K562 (cell line): ENCODE results near the gene KCNB1. TPM values are rescaled to one million over a fixed set of nuclear protein-coding genes. Genes with fewer than 3 reads are reported as not detected.
A peak's percentile ranks its signal among the peaks of the same experiment; 100 is the strongest.

Experiments
- ATAC-seq: fragments of 200-7000 bp; cut with Tn5 transposase; 3 replicates; pipeline ENCODE4 v1.9.1; 2020; ENCODE audit warnings: moderate library complexity
- BruUV-seq: library from RNA; stranded (reverse); fragments of 400-500 nt; replicated peaks from 2 replicates; lab custom pipeline; 2021; lab: Mats Ljungman, UMichigan
- CTCF ChIA-PET: fragments of 300-600 bp; formaldehyde crosslinking; extraction: SDS; loops from one replicate; lab custom pipeline; 2021; ENCODE audit warnings: low intra/inter-chr PET ratio; lab: Yijun Ruan, JAX
- POLR2A ChIA-PET: fragments of 300-600, 350-650 bp; sonication (Branson Sonifier 250); formaldehyde crosslinking; extraction: SDS; loops from one replicate; lab custom pipeline; 2021; ENCODE audit warnings: antibody characterized with exemption, inconsistent platforms; lab: Yijun Ruan, JAX
- DNase-seq, 4 experiments: peaks; one replicate each; pipeline versions ENCODE4 v3.0.0 to v3.0.0-alpha.2; 2011 to 2018; ENCODE audit warnings: low spot score in 3 of 4, mixed read lengths in 3 of 4; ENCODE audit errors: extremely low read depth in 1 of 4
- FAIRE-seq: peaks from 2 replicates; lab custom pipeline; 2011; peaks lifted over from hg19 to GRCh38; lab: Jason Lieb, UNC
- H2AFZ ChIP-seq: 2 replicates; pipeline ENCODE4 v1.6.0; 2011; ENCODE audit warnings: low read depth, low read length, control low read depth, inconsistent platforms
- H3K27ac ChIP-seq: fragments of 200-600 bp; 3 replicates; pipeline ENCODE4 v1.8.0; 2011; ENCODE audit warnings: low read depth, mild to moderate bottlenecking, control low read depth, inconsistent platforms, low read length, moderate library complexity, mixed read lengths; ENCODE audit errors: extremely low read depth
- H3K27me3 ChIP-seq, 2 experiments: fragments of 300-600 bp in 1 of 2; 2 replicates in 1 of 2; 3 replicates in 1 of 2; pipeline versions ENCODE4 v1.6.0 to v1.8.0; 2011; ENCODE audit warnings: inconsistent platforms in 2 of 2, low read length in 2 of 2, mild to moderate bottlenecking in 1 of 2, mixed read lengths in 1 of 2, moderate library complexity in 1 of 2; ENCODE audit not compliant: control insufficient read depth in 2 of 2, insufficient read depth in 2 of 2
- H3K36me3 ChIP-seq: fragments of 300-600 bp; 3 replicates; pipeline ENCODE4 v1.8.0; 2011; ENCODE audit warnings: mild to moderate bottlenecking, low read length, inconsistent platforms; ENCODE audit not compliant: control insufficient read depth, insufficient read depth
- H3K4me1 ChIP-seq, 2 experiments: fragments of 200-600 bp in 1 of 2; replicated peaks in 1 of 2; 2 replicates in 1 of 2; 3 replicates in 1 of 2; pipeline versions ENCODE4 v1.5.1 to v1.8.0; 2011; ENCODE audit warnings: inconsistent platforms in 2 of 2, low read length in 2 of 2, mild to moderate bottlenecking in 1 of 2, mixed read lengths in 1 of 2, moderate library complexity in 1 of 2; ENCODE audit not compliant: control insufficient read depth in 2 of 2, insufficient read depth in 2 of 2
- H3K4me2 ChIP-seq: 2 replicates; pipeline ENCODE4 v1.6.1; 2011; ENCODE audit warnings: low read length, control low read depth, inconsistent platforms, mixed read lengths; ENCODE audit not compliant: insufficient read depth
- H3K4me3 ChIP-seq: fragments of 200-600 bp; sonication (generic), shearing (Covaris generic); 2 replicates; pipeline ENCODE4 v1.5.1; 2016; ENCODE audit warnings: control low read depth, inconsistent platforms
- H3K79me2 ChIP-seq: fragments of 200-600 bp; 3 replicates; pipeline ENCODE4 v1.8.0; 2011; ENCODE audit warnings: low read length, inconsistent platforms; ENCODE audit not compliant: control insufficient read depth, insufficient read depth
- H3K9ac ChIP-seq, 2 experiments: 2 replicates each; pipeline versions ENCODE4 v1.6.0 to v1.6.1; 2011; ENCODE audit warnings: low read depth in 2 of 2, low read length in 2 of 2, control low read depth in 1 of 2, inconsistent platforms in 1 of 2, mild to moderate bottlenecking in 1 of 2, mixed read lengths in 1 of 2; ENCODE audit not compliant: insufficient read depth in 1 of 2
- H3K9me1 ChIP-seq: one replicate; pipeline ENCODE4 v1.6.0; 2011; ENCODE audit warnings: inconsistent platforms, mild to moderate bottlenecking, low read length, moderate library complexity; ENCODE audit not compliant: control insufficient read depth, insufficient read depth
- H3K9me3 ChIP-seq: replicated peaks from 2 replicates; pipeline ENCODE4 v1.5.1; 2011; ENCODE audit warnings: low read depth, low read length, inconsistent platforms; ENCODE audit not compliant: control insufficient read depth, insufficient read depth
- H4K20me1 ChIP-seq: replicated peaks from 2 replicates; pipeline ENCODE4 v1.6.1; 2011; ENCODE audit warnings: low read length, inconsistent platforms, mixed read lengths; ENCODE audit not compliant: control insufficient read depth, insufficient read depth
- CSDE1 ChIP-seq, 2 experiments: fragments of 450-650 bp; IDR thresholded peaks; 2 replicates each; pipeline ENCODE4 v1.6.1; 2016; ENCODE audit warnings: mild to moderate bottlenecking in 1 of 2
- CTBP1 ChIP-seq: fragments of 450-650 bp; IDR thresholded peaks from 2 replicates; pipeline ENCODE4 v1.6.1; 2016; ENCODE audit warnings: borderline replicate concordance
- HBP1 ChIP-seq: fragments of 450-650 bp; formaldehyde crosslinking; IDR thresholded peaks from 2 replicates; pipeline ENCODE4 v1.4.0; 2022; ENCODE audit warnings: missing genetic modification characterization
- NR0B1 ChIP-seq: fragments of 450-650 bp; IDR thresholded peaks from one replicate; pipeline ENCODE4 v1.6.1; 2018; ENCODE audit warnings: mild to moderate bottlenecking, moderate library complexity; ENCODE audit not compliant: partially characterized antibody
- OTX1 ChIP-seq: fragments of 450-650 bp; formaldehyde crosslinking; IDR thresholded peaks from 2 replicates; pipeline ENCODE4 v1.4.0; 2022; ENCODE audit warnings: mild to moderate bottlenecking
- PPARD ChIP-seq: fragments of 250-450 bp; sonication (Bioruptor Pico); IDR thresholded peaks from 2 replicates; pipeline ENCODE4 v1.8.0; 2022; ENCODE audit warnings: inconsistent platforms, mild to moderate bottlenecking, moderate library complexity
- SOX6 ChIP-seq: fragments of 450-650 bp; IDR thresholded peaks from 2 replicates; pipeline ENCODE4 v1.6.1; 2014; ENCODE audit warnings: mild to moderate bottlenecking
- SPI1 ChIP-seq: IDR thresholded peaks from 2 replicates; pipeline ENCODE4 v1.6.1; 2011; ENCODE audit warnings: low read depth, low read length, control low read depth, borderline replicate concordance
- TARDBP ChIP-seq: fragments of 450-650 bp; IDR thresholded peaks from 2 replicates; pipeline ENCODE4 v1.6.1; 2016
- VEZF1 ChIP-seq: fragments of 200-800 bp; sonication (Bioruptor generic); IDR thresholded peaks from 2 replicates; pipeline ENCODE4 v1.6.1; 2017; ENCODE audit warnings: missing genetic modification characterization, missing compliant biosample characterization
- ZKSCAN1 ChIP-seq: fragments of 150-350 bp; IDR thresholded peaks from 2 replicates; pipeline ENCODE4 v1.6.1; 2016; ENCODE audit warnings: low read depth, low read length
- ZZZ3 ChIP-seq: fragments of 450-650 bp; IDR thresholded peaks from 2 replicates; pipeline ENCODE4 v1.6.1; 2016; ENCODE audit warnings: antibody characterized with exemption, mild to moderate bottlenecking, moderate library complexity
- whole genome bisulfite sequencing: fragments of 100-300 bp; shearing (Covaris generic); methylation state at CpG from one replicate; pipeline ENCODE4 v1.1.6; 2016; ENCODE audit warnings: low coverage, mixed read lengths; ENCODE audit not compliant: insufficient coverage; ENCODE audit errors: missing lambda C conversion rate; 5-methylcytosine and 5-hydroxymethylcytosine counted together
- in situ Hi-C: fragments of 300-500 bp; cut with MboI; formaldehyde crosslinking; loops from 4 replicates; pipeline ENCODE4 v1.15.0; 2018; ENCODE audit warnings: inconsistent platforms, mixed read lengths
- intact Hi-C: fragments of 100-400 bp; cut with micrococcal nuclease; formaldehyde crosslinking; loops from 2 replicates; pipeline ENCODE4 v1.14.2; 2022
- polyA plus RNA-seq, 8 experiments: library from polyadenylated mRNA; depleted of rRNA in 4 of 8; stranded (reverse) in 5 of 8; unstranded in 3 of 8; fragments of >200 nt; fragmentation: Nextera tagmentation in 2 of 8; fragmentation: Illumina TruSeq in 1 of 8; extraction: Ambion mirVana in 2 of 8; extraction: Trizol in 1 of 8; gene quantifications; 2 replicates each; pipeline versions ENCODE4 v1.2.1 to v1.2.3, GENCODE V29; 2011 to 2014; ENCODE audit warnings: inconsistent platforms in 1 of 8, missing spikeins in 1 of 8
- total RNA-seq, 7 experiments: library from RNA; depleted of rRNA in 6 of 7; stranded (reverse); fragments of >200 nt in 6 of 7; fragmentation: Illumina TruSeq in 2 of 7; extraction: Trizol in 2 of 7; gene quantifications; 2 replicates each; pipeline versions ENCODE4 v1.2.1 to v1.2.3, GENCODE V29; 2011 to 2021; ENCODE audit warnings: low replicate concordance in 1 of 7

The KCNB1 gene
- total and polyA plus RNA-seq, 9 of the 15 experiments (the other 6 are each of a cell fraction or from before 2014, with no cell fraction given), result 0.01 to 0.06 TPM; not detected in 7

DNA sequence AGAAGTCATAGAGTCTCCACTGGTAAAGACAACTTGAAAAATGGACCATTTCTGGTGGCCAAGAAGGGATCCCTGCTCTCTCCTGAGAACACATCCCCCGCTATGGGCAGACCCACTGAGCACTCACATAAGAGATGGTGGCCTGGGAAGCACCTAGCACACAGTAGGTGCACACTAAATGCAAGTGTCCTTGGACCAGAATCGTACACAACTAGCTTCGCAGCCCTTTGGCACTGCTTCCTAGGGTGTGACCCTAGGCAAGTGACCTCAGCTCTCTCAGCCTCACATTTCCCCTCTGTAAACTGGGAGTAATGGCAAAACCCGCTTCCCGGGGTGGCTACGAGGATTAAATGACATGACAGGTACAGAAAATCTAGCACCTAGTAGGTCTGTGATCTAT lies 35.1 kb downstream of the KCNB1 start:
- TF ChIP-seq CSDE1 (IDR thresholded peaks at IDR 0.05) (no peak), ZKSCAN1 (peak; percentile 87; the same call in 1 of the 2 replicates)
- WGBS, result 5% methylated on average over 6 of the region's 6 CpGs
- H3K9ac ChIP-seq, result no peak overlapping the region
- in situ Hi-C loops (no loop called here), intact Hi-C loops (no loop called here)
- CTCF ChIA-PET, result no interaction called here
- H3K4me2 ChIP-seq, result no peak overlapping the region
- H3K4me1 ChIP-seq, result no peaks in the 10 kb centered on the region
- H3K9me1 ChIP-seq, result no peaks in the 10 kb centered on the region
- no peaks in the 10 kb centered on the region for H3K9me3 ChIP-seq
- peaks cover 7 to 51% of the 10 kb centered on the region in 2 experiments; a peak in 4 of 5 replicates for H3K27me3 ChIP-seq
- FAIRE-seq, result no peak
- no TSS peak for BruUV-seq
- H3K4me3 ChIP-seq, result no peak overlapping the region
- no peak overlapping the region for H2AFZ ChIP-seq
- POLR2A ChIA-PET, result interaction anchor here (1.2 kb wide), 1 partner anchor 83 kb away, joined by 3 read pairs; no protein-coding TSS in a partner anchor
- no peak for DNase-seq
- 0 out of 2 replicates have a peak, but pooled peaks cover 4% of the 10 kb centered on the region for H4K20me1 ChIP-seq
- H3K36me3 ChIP-seq, result no peaks in the 10 kb centered on the region
- H3K27ac ChIP-seq, result no peak overlapping the region
- no peak for ATAC-seq
- H3K79me2 ChIP-seq, result no peaks in the 10 kb centered on the region

DNA sequence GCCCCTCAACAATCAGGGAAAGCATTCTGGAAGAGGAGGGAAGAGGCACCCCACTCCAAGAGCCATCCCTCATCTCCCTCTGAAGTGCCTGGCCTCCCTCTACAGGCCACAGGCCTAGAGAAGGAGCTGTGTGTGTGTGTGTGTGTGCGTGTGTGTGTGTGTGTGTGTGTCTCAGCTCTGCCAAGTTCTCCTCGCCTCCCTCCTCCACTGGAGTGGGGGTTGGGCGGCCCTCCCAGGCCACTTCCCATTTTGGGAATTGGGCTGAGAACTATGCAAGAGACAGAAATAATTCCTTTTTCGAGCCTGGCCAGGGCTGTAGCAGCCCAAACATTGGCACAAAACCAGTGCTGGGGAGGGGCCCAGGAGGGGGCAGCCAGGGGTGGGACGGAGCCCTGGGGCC lies 35.7 kb downstream of the KCNB1 start:
- ChIA-PET POLR2A (interaction anchor here (1.2 kb wide), 1 partner anchor 83 kb away, joined by 3 read pairs; no protein-coding TSS in a partner anchor), CTCF (no interaction called here)
- intact Hi-C loops, result no loop called here
- peaks cover 7 to 50% of the 10 kb centered on the region in 2 experiments; a peak in 4 of 5 replicates for H3K27me3 ChIP-seq
- DNase-seq (no peak), ATAC-seq (peak; percentile 47; the same call in 2 of the 3 replicates), FAIRE-seq (no peak)
- in situ Hi-C loops, result no loop called here
- H3K79me2 ChIP-seq, result no peaks in the 10 kb centered on the region
- no peaks in the 10 kb centered on the region for H3K36me3 ChIP-seq
- 0 out of 2 replicates have a peak, but pooled peaks cover 4% of the 10 kb centered on the region for H4K20me1 ChIP-seq
- no peak overlapping the region for H3K9ac ChIP-seq
- no peak overlapping the region for H2AFZ ChIP-seq
- no peaks in the 10 kb centered on the region for H3K4me1 ChIP-seq
- H3K9me1 ChIP-seq, result no peaks in the 10 kb centered on the region
- H3K4me2 ChIP-seq, result no peak overlapping the region
- WGBS, result 16% methylated on average over 4 of the region's 5 CpGs
- no peak overlapping the region for H3K27ac ChIP-seq
- H3K9me3 ChIP-seq, result no peaks in the 10 kb centered on the region
- no peak overlapping the region for H3K4me3 ChIP-seq
- no TSS peak for BruUV-seq
- 0 out of 2 replicates have a peak, but pooled peaks have one; percentile 13 for TF ChIP-seq HBP1 (CRISPR knock-in tag)
- TF ChIP-seq VEZF1 (CRISPR knock-in tag), result 0 out of 2 replicates have a peak, but pooled peaks have one; percentile 20
- peak; percentile 27; the same call in 1 of the 2 replicates for TF ChIP-seq CTBP1
- no peak for TF ChIP-seq ZZZ3
- peak; percentile 17; the same call in 1 of the 2 replicates for TF ChIP-seq SOX6
- 0 out of 2 replicates have a peak, but pooled peaks have one; percentile 38 for TF ChIP-seq TARDBP
- no peak for TF ChIP-seq PPARD (CRISPR knock-in tag)
- peak; percentile 65; the same call in 1 of the 2 replicates for TF ChIP-seq SPI1
- TF ChIP-seq NR0B1, result no peak
- 0 out of 2 replicates have a peak, but pooled peaks have one; percentile 27 for TF ChIP-seq OTX1 (CRISPR knock-in tag)
